OCI-M2 (cell line): Measurements from ENCODE around the gene DRC3.

Source experiments
- DNase-seq: peaks from one replicate; lab custom pipeline; 2025; ENCODE audit not compliant: unreplicated experiment; lab: John Stamatoyannopoulos, UW

DRC3 gene

DNA sequence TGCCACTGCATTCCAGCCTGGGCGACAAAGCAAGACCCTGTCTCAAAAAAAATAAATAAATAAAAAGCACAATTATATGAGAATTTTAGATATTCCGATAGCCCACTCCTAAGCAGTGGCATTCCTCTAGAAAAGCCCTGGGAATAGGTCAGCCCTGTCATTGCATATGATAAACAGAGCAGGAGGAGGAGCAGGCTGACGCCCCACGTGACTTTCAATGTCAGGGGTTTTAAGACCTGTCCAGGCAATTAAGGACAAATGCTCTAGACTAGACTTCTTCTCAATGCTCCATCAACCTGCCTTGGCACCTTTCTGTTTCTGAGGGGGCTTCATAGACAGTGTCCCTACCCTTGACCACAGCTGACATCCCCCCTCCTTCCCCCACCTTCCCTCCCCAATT is 8.0 kb upstream of the DRC3 start:
- DNase-seq: no peak

DNA sequence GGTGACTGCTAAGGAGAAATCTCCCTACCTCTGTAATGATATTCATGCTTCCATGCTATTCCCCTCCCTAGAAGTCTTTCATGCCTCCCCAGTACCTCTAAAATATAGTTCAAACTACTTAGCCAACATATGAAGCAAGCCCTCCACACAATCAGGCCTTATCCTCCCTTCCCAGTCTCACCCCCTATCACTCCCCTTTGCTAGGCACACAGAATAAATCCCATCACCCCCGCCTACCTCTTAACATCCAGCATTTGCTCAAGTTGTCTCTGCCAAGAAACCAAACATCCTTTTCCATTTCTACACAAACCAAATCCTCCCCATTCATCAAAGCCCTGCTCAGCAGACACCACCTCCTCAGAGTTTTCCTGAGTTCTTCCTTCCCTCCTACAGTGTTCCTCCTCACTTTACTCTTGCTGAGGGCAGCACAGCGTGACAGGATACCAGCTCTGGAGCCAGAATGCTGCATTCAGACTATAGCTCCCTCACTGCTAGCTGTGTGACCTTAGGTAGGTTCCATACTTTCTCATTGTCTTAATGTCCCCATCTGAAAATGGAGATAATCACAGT is 7.4 kb upstream of the DRC3 start:
- no peak for DNase-seq

DNA sequence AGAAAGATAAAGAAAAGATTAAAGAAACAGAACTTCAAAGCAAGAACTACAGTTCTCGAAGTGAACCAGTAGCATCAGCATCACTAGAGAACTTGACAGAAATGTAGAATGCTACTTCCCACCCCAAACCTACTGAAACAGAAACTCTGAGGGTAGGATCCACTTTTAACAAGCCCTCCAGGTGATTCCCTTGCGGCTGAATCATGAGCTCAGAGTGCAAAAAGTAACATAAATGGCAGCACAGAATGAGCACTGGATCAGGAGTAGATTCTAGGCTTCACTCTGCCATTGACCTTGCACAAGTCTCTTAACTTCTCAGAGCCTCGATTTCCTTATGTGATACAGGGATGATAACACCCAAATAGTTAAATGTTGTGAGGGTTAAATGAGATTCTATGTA is 6.3 kb upstream of the DRC3 start:
- no peak for DNase-seq

- DNase-seq: no peak
Measured at GRCh38 chr17:17970699-17971430, 1.8 kb upstream of the DRC3 start.

DNA sequence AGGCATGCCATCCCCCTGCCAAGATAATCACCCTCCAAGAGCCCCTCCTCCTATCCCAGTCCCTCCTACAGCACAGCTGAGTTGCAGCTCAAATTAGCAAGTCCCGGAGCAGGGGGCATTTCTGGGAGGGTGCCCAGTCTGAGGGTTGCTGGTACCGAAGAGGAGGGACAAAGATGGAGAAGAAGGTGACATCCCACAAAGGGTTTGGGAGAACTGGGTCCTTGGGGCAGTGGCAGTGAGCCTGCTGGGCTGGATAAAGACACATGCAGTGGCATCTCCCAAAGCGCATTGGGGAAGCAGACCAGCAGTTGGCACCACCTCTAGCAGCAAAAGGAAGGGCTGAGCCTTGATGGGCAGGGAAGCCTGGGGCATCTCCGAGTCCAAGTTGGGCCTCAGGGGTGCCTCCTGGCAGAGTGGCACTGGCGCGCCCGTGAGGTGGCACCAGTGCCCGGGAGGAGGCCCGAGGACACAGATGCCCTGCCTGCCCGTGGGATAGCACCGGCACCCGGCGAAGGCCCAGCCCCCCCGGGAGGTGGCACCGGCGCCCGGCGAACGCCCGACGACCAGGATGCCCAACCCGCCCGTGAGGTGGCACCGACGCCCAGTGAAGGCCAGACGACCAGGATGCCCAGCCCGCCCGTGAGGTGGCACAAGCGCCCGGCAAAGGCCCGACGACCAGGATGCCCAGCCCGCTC is 1.1 kb upstream of the DRC3 start:
- no peak for DNase-seq

DNA sequence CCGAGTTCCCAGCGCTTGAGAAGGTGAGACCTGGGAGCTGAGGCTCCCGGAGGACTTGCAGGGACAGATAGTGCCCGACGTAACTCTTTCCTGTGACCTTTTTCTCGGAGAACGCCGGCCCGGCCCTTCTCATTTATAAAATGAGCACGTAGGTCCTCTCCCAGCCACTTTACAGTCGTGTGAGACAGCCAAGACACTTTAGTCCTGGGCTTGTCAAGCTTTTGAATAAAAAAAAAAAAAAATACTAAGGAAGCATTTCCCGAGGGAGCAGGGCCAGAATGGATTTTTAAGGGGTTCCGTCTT is 241 bp downstream of the DRC3 start:
- DNase-seq: no peak

GRCh38 chr17:17975436-17975835 is 2.8 kb downstream of the DRC3 start:
- no peak for DNase-seq

GRCh38 chr17:17976931-17977570 is 4.4 kb downstream of the DRC3 start:
- no peak for DNase-seq

- no peak for DNase-seq
Measured at GRCh38 chr17:17978481-17979424, 6.1 kb downstream of the DRC3 start.

GRCh38 chr17:17979778-17980177 is 7.1 kb downstream of the DRC3 start:
- no peak for DNase-seq

DNA sequence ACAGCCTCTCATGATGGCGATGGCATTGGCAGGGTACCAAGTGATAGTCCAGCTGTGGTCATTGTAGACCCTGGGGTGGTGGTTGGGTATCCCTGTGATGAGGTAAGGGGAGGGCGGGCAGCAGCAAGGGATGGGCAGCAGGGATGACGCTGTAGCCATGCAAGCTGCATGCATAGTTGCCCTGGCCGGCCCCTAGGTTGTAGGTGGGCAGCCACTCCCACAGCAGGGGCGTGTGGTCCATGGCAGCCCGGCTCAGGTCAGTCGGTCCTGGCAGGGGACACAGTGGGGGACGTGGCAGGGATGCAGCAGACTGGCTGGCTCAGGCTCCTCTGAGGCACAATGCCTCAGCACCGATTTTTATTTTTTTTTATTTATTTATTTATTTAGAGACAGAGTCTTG is 8.7 kb downstream of the DRC3 start:
- DNase-seq: no peak

GRCh38 chr17:17982801-17983200 is 10.1 kb downstream of the DRC3 start:
- no peak for DNase-seq

DNA sequence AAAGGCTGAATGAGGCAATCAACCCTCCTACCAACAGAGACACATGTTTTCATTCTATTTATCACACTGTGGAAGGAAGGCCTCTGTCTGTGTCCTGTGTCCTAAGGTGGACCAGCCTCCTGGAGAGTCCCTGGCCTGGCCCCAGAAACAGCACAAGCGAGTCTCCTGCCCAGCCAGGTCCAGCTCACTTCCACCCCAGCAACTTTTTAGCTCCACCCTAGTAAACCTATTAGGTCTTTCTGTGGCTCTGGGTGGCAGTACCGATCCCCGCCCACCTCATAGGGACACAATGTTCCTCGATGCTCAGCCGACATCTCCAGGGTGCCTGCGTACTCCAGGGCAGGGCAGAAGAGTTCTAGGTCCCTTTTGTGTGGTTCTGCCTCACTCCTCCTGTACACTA is 10.7 kb downstream of the DRC3 start:
- no peak for DNase-seq

- DNase-seq: no peak
Measured at GRCh38 chr17:17983776-17984175, 11.1 kb downstream of the DRC3 start.

DNA sequence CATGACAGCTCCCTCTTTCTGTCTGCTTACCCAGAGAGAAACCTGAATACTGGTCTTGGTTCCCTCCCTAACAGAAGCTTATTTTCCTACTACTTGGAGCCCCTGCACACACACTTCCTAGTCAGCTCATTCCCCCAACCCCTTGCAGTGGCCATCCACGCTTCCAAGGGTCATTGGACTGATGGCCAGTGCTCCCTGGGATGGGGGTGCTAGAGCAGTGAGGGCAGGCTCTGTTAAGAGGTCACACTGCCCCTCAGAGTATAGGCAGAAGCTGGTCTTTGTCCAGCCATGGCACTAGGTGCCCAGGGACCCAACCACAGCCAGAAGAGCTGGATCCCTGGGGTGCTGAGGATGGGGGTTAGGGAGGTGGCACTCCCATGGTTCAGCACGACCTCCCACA is 12.5 kb downstream of the DRC3 start:
- no peak for DNase-seq

DNA sequence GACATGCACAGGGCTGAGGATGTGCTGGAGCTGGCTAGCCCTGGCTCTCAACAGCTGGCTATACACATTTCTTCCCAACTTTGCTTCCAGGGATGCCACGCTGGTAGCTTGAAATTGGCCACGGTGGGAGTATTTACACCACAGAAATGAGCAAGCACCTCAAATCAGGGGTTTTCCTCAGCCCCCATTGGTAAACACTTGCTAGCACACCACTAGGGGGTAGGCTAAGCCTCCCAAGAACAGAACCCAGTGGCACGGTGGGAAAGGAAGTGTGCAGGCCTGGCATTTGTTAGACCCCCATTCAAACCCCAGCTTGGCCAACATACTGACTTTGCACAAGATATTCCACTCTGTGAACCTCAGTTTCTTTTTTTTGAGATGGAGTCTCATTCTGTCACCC is 12.9 kb downstream of the DRC3 start:
- no peak for DNase-seq

DNA sequence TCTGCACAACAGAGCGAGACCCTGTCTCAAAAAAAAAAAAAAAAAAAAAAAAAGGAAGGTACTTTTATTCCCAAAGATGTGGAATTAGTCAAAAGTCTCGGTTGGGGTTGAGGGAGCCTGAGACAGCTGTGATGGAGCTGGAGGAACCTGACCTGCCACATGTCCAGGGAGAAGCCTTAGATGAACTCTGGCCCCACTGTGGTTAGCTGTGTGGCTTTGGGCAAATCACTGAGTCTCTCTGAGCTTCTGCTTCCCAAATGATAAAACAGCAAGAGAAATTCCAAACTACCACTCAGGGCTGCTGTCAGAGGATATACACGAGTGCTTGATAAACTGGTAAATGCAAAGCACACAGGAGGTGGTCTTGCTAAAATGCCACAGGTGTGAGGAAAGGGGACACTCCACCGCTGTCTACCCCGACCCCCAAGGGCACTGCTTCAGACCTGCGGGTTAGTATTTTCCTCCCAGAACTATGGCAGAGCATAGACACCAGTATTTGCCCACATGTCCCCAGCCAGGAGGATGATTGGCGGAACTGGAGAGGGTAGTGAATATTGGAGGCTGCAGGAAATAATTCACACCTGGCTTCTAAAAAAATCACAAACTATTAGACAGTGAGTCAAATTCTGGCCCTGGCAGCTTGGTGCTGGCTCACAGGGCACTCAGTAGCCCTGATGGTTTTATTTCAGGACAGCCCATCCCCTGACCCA is 14.7 kb downstream of the DRC3 start:
- DNase-seq: no peak

DNA sequence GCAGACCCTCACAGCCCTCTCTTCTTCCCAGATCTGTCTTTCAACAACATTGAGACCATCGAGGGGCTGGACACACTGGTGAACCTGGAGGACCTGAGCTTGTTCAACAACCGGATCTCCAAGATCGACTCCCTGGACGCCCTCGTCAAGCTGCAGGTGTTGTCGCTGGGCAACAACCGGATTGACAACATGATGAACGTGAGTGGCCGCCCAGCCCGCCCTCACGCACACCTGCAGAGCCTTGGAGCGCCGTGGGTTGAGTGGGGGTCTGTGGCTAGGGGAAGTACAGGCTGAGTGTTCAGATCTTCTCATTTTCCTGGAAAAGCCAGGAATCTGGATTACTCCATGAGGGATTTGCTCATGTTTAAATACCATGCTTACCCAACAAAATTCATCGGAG is 15.2 kb downstream of the DRC3 start:
- DNase-seq: no peak

DNA sequence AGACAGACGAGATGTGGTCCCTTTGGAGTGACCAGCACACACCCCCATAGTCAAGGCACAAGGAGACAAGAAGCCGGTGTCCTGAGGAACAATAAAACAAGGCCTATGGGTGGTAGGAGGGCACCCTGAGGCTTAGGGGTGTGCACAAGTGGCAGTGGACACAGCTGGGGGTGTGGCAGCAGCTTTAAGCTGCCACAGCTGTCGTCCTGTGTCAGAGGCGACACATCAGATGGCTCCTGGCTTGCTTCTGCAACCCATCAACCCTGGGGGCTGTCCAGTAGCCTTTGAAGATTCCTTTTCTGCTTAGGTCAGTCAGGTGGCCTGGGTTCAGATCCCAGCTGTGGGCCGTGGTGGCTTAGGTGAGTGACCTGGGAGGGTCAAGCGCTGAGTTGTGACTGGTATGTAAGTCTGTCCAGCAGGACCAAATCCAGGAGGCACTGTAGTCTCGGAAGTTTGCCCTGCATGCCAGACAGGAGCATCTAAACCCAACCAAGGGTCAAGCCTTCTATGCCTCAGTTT is 15.8 kb downstream of the DRC3 start:
- DNase-seq: no peak

DNA sequence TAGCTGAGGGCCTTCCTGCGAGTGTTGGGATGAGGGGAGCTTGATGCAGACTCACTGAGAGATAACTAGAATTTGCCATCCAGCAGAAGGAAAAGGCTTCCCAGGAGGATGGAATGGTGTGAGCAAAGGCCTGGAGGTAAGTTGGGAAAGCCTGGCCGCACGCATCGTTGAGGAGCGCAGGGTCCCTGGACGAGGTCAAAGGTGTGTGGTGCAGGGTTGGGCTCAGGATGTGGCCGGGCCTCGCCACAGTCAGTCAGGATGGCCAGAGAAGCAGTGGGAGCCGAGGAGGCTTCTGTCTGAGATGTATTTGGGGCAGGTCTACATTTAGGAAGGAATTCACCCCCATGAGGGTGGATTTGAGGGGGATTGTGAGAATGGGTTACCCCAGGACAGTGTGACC is 16.4 kb downstream of the DRC3 start:
- DNase-seq: no peak
